ENCODE results near the gene SPRR3.

The SPRR3 gene

GRCh38 chr1:153028766-153029165 is 27.2 kb downstream of the SPRR3 start:
- H3K9me3 ChIP-seq (ENCODE audit: control insufficient read depth, low read length) = no peaks in the 10 kb centered on the region
- no peak overlapping the region for H3K4me3 ChIP-seq (ENCODE audit: low read length)
- H3K27me3 ChIP-seq (ENCODE audit: control insufficient read depth, insufficient read depth, low read length) = no peaks in the 10 kb centered on the region
- no peak overlapping the region for H3K9ac ChIP-seq (ENCODE audit: low read length)
- no peaks in the 10 kb centered on the region for H3K4me1 ChIP-seq (ENCODE audit: control insufficient read depth, insufficient read depth, low read length)
- no peaks in the 10 kb centered on the region for H3K36me3 ChIP-seq (ENCODE audit: control insufficient read depth, insufficient read depth, low read length)

GRCh38 chr1:153030895-153031294 is 29.3 kb downstream of the SPRR3 start, which contains the start of gene SPRR1B:
Gene SPRR1B (plus strand): TSS chr1:153031203. CDS start chr1:153032346, 1,143 bp downstream.
- H3K9me3 ChIP-seq (ENCODE audit: control insufficient read depth, low read length) = no peaks in the 10 kb centered on the region

GRCh38 chr1:153032073-153032472 is 30.5 kb downstream of the SPRR3 start:
- no peak overlapping the region for H3K9ac ChIP-seq (ENCODE audit: low read length)
- no peaks in the 10 kb centered on the region for H3K36me3 ChIP-seq (ENCODE audit: control insufficient read depth, insufficient read depth, low read length)
- H3K4me3 ChIP-seq (ENCODE audit: low read length) = no peak overlapping the region
- H3K4me1 ChIP-seq (ENCODE audit: control insufficient read depth, insufficient read depth, low read length) = no peaks in the 10 kb centered on the region
- no peaks in the 10 kb centered on the region for H3K9me3 ChIP-seq (ENCODE audit: control insufficient read depth, low read length)
- no peaks in the 10 kb centered on the region for H3K27me3 ChIP-seq (ENCODE audit: control insufficient read depth, insufficient read depth, low read length)

More at GRCh38 chr1:153030895-153031294, 29.3 kb downstream of the SPRR3 start, which contains the start of gene SPRR1B:
- H3K4me1 ChIP-seq (ENCODE audit: control insufficient read depth, insufficient read depth, low read length) = no peaks in the 10 kb centered on the region
- no peaks in the 10 kb centered on the region for H3K36me3 ChIP-seq (ENCODE audit: control insufficient read depth, insufficient read depth, low read length)
- H3K27me3 ChIP-seq (ENCODE audit: control insufficient read depth, insufficient read depth, low read length) = no peaks in the 10 kb centered on the region
- H3K4me3 ChIP-seq (ENCODE audit: low read length) = no peak within 1 kb of the TSS
- H3K9ac ChIP-seq (ENCODE audit: low read length) = no peak within 1 kb of the TSS

GRCh38 chr1:153032677-153033308 is 31.2 kb downstream of the SPRR3 start:
- H3K4me3 ChIP-seq (ENCODE audit: low read length) = no peak overlapping the region
- no peaks in the 10 kb centered on the region for H3K4me1 ChIP-seq (ENCODE audit: control insufficient read depth, insufficient read depth, low read length)
- H3K27me3 ChIP-seq (ENCODE audit: control insufficient read depth, insufficient read depth, low read length) = no peaks in the 10 kb centered on the region
- no peaks in the 10 kb centered on the region for H3K36me3 ChIP-seq (ENCODE audit: control insufficient read depth, insufficient read depth, low read length)
- no peak overlapping the region for H3K9ac ChIP-seq (ENCODE audit: low read length)
- H3K9me3 ChIP-seq (ENCODE audit: control insufficient read depth, low read length) = no peaks in the 10 kb centered on the region

- H3K27me3 ChIP-seq (ENCODE audit: control insufficient read depth, insufficient read depth, low read length) = no peaks in the 10 kb centered on the region
Measured at GRCh38 chr1:153035211-153035610, 33.7 kb downstream of the SPRR3 start.

GRCh38 chr1:153040950-153041631 is 39.5 kb downstream of the SPRR3 start, which contains the start of gene SPRR2D:
Gene SPRR2D (minus strand): TSS chr1:153041120. CDS start chr1:153040346, 774 bp downstream.
- Histone ChIP-seq H3K27me3 (ENCODE audit: control insufficient read depth, insufficient read depth, low read length) (no peaks in the 10 kb centered on the region), H3K9ac (ENCODE audit: low read length) (no peak within 1 kb of the TSS), H3K9me3 (ENCODE audit: control insufficient read depth, low read length) (no peaks in the 10 kb centered on the region), H3K4me3 (ENCODE audit: low read length) (no peak within 1 kb of the TSS), H3K4me1 (ENCODE audit: control insufficient read depth, insufficient read depth, low read length) (no peaks in the 10 kb centered on the region), H3K36me3 (ENCODE audit: control insufficient read depth, insufficient read depth, low read length) (no peaks in the 10 kb centered on the region)

More at GRCh38 chr1:153035211-153035610, 33.7 kb downstream of the SPRR3 start:
- Histone ChIP-seq H3K9me3 (ENCODE audit: control insufficient read depth, low read length) (no peaks in the 10 kb centered on the region), H3K4me1 (ENCODE audit: control insufficient read depth, insufficient read depth, low read length) (no peaks in the 10 kb centered on the region), H3K4me3 (ENCODE audit: low read length) (no peak overlapping the region), H3K9ac (ENCODE audit: low read length) (no peak overlapping the region), H3K36me3 (ENCODE audit: control insufficient read depth, insufficient read depth, low read length) (no peaks in the 10 kb centered on the region)

- no peaks in the 10 kb centered on the region for H3K27me3 ChIP-seq (ENCODE audit: control insufficient read depth, insufficient read depth, low read length)
- H3K4me3 ChIP-seq (ENCODE audit: low read length) = no peak overlapping the region
- H3K4me1 ChIP-seq (ENCODE audit: control insufficient read depth, insufficient read depth, low read length) = no peaks in the 10 kb centered on the region
- no peak overlapping the region for H3K9ac ChIP-seq (ENCODE audit: low read length)
- no peaks in the 10 kb centered on the region for H3K9me3 ChIP-seq (ENCODE audit: control insufficient read depth, low read length)
- no peaks in the 10 kb centered on the region for H3K36me3 ChIP-seq (ENCODE audit: control insufficient read depth, insufficient read depth, low read length)
Measured at GRCh38 chr1:153049211-153049610, 47.7 kb downstream of the SPRR3 start.
